ENCODE measurements around the gene SDC3. TPM values are rescaled to one million over a fixed set of nuclear protein-coding genes. Genes with fewer than 3 reads are reported as not detected.

The SDC3 gene
- total and polyA plus RNA-seq, 10 of the 15 experiments (the other 5 are each of a cell fraction or from before 2014, with no cell fraction given), result under 0.01 to 0.46 (median 0.07) TPM; not detected in 2

DNA sequence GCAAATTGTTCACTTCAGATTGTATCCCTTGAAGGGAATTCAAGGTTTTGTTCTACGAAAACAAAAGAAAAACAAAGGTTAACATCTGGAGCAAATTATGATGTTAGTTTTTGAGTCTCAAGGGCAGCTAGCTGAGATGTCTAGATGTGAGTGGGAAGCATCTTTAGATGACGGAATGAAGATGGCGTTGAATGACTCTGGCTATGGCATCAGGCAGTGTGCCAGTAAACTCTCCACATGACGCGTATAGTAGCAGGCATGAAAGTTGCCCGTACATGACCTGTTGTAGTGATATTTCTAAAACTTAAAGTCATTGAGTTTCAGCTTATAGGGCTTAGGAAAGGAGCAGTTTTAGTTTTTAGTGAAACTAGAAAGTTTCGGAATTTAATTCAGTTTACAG, 12.3 kb upstream of the SDC3 start:
- H2AFZ ChIP-seq (ENCODE audit: control insufficient read depth, low read depth, low read length), result no peak overlapping the region
- no peak overlapping the region for H3K4me3 ChIP-seq
- H3K27ac ChIP-seq (ENCODE audit: control insufficient read depth, insufficient read depth), result no peak overlapping the region
- CTCF ChIA-PET, result interaction anchor here (0.7 to 3.0 kb wide), 7 partner anchors 10 to 202 kb away, joined by 3 to 27 read pairs (median 4); no protein-coding TSS in a partner anchor
- no peaks in the 10 kb centered on the region for H3K36me3 ChIP-seq (ENCODE audit: control insufficient read depth in 2 of 2, insufficient read depth in 2 of 2, low read length in 1 of 2)
- H3K4me2 ChIP-seq (ENCODE audit: control insufficient read depth, insufficient read depth), result no peak overlapping the region
- POLR2A ChIA-PET, result interaction anchor here (0.9 kb wide), 1 partner anchor 16 kb away, joined by 3 read pairs; no protein-coding TSS in a partner anchor
- RAD21 ChIA-PET (ENCODE audit: unreplicated experiment), result interaction anchor here (2.8 to 3.5 kb wide), 2 partner anchors 9 to 138 kb away, joined by 11 to 12 read pairs; no protein-coding TSS in a partner anchor
- no peaks in the 10 kb centered on the region for H3K4me1 ChIP-seq (ENCODE audit: control insufficient read depth, insufficient read depth, low read length)
- H4K20me1 ChIP-seq (ENCODE audit: control insufficient read depth, insufficient read depth), result no peaks in the 10 kb centered on the region
- ATAC-seq, result no peak
- TF ChIP-seq STAT1 (conservative IDR thresholded peaks at IDR 0.05) (no peak), YBX1 (IDR thresholded peaks at IDR 0.05) (no peak), BCL11A (IDR thresholded peaks at IDR 0.05; ENCODE audit: low read depth, low read length) (no peak), TCF7 (IDR thresholded peaks at IDR 0.05; ENCODE audit: borderline replicate concordance) (no peak), SPI1 (IDR thresholded peaks at IDR 0.05; ENCODE audit: borderline replicate concordance, insufficient read depth, low read depth, low read length) (no peak), SUZ12 (IDR thresholded peaks at IDR 0.05; ENCODE audit: unreplicated experiment) (no peak)
- H3K9ac ChIP-seq (ENCODE audit: control insufficient read depth, insufficient read depth, low read length), result no peak overlapping the region
- BruUV-seq (replicated peaks), result no TSS peak
- no peaks in the 10 kb centered on the region for H3K27me3 ChIP-seq (replicated peaks in 1 of 2; ENCODE audit: control insufficient read depth in 2 of 2, insufficient read depth in 2 of 2, low read length in 1 of 2)
- WGBS (ENCODE audit: insufficient coverage, insufficient replicate concordance, low lambda C conversion rate, missing lambda C conversion rate), result 61% methylated on average over 7 of the region's 7 CpGs
- in situ Hi-C loops (cut with MboI), result no loop called here
- SMC1A ChIA-PET (ENCODE audit: uncharacterized antibody, unreplicated experiment), result interaction anchor here (1.2 to 3.3 kb wide), 2 partner anchors 119 to 123 kb away, joined by 3 to 18 read pairs; no protein-coding TSS in a partner anchor
- H3K79me2 ChIP-seq (ENCODE audit: control insufficient read depth, insufficient read depth, low read length), result no peaks in the 10 kb centered on the region
- no peaks in the 10 kb centered on the region for H3K9me3 ChIP-seq (replicated peaks; ENCODE audit: control insufficient read depth, insufficient read depth, low read length)
- intact Hi-C loops (cut with micrococcal nuclease; ENCODE audit: unreplicated experiment), result no loop called here
- no peak for DNase-seq (ENCODE audit: low read depth, low spot score)
- no peak for FAIRE-seq
